ENCODE results near the gene MAPKAPK2.

DNA sequence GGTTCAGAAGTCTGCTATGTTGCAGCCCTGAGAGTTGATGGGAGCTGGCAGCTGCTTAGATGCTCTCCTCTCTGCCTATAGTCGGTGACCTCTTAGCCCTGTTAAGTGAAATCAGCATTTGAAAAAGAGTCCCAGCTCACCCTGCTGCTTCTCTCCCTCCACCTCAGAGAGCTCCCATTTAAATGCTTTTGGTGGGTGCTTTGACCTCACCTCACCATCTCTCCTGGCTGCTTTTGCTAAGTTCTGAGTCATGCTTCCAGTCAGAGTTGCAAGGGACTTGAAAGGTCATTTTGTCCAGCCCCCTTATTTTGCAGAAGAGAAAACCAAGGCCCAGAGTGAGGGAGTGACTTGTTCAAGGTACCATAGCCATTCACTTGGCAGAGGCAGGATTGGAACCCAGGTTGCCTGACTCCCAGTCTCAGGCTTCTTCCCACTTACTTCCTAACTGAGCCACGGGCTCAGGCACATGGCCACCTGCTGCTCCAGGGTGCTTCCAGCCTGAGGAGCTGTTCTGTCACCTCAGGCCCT lies 3.3 kb downstream of the MAPKAPK2 start:
- TF ChIP-seq ZNF274 (IDR thresholded peaks at IDR 0.05; ENCODE audit: low read depth, low read length): no peak
- no peak for TF ChIP-seq YY1 (IDR thresholded peaks at IDR 0.05; ENCODE audit: insufficient read depth, insufficient read length)
